GM19351 (cell line): ENCODE data around the gene PSMC6.

ENCODE experiments used
- ATAC-seq: cut with Tn5 transposase; IDR thresholded peaks from one replicate; pipeline ENCODE4 v1.9.1; 2021; ENCODE audit warnings: mild to moderate bottlenecking, moderate library complexity; ENCODE audit not compliant: unreplicated experiment

The PSMC6 gene

GRCh38 chr14:52706724-52707706, at the start of gene PSMC6:
Gene PSMC6 (plus strand): TSS chr14:52707200. CDS start chr14:52707220, 20 bp downstream.
- peak; percentile 97 for ATAC-seq

DNA sequence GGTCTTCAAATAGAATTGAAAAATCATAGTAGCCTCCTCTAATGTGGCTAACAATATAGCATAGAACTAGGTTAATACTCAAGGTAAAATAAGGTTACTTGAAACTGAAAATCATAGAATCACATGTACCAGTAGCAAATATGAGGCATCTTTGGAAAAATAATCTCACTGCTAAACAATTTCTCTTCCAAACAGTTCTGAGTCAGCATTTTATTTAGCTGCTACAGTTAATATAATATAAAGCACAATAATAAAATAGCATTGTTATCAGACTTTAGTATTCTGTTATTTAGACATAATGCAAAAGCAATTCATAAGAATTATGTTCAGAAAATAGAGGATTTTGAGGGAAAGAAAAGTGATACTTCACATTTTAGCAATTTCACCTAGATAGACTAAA, 46.7 kb upstream of the PSMC6 start:
- ATAC-seq: no peak

DNA sequence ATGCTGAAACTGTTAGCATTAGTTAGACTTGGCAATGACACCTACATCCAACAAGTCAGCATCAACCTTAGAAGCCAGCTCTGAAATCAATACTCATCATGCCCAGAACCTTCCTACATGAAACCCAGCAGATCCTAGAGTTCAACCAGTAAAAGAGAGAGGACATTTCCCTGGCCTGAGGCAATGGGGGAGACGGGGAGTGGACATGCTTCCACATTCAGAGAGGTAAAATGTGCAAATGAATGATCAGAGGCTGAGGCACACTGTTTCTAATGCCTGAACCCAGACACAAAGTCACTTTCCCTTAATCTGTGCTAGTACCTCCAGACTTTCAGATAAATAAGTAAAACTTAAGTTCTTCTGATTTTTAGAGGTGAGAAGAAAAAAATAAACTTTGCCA, 46.2 kb upstream of the PSMC6 start:
- ATAC-seq: no peak

GRCh38 chr14:52661314-52661713, 45.7 kb upstream of the PSMC6 start:
- ATAC-seq: no peak

DNA sequence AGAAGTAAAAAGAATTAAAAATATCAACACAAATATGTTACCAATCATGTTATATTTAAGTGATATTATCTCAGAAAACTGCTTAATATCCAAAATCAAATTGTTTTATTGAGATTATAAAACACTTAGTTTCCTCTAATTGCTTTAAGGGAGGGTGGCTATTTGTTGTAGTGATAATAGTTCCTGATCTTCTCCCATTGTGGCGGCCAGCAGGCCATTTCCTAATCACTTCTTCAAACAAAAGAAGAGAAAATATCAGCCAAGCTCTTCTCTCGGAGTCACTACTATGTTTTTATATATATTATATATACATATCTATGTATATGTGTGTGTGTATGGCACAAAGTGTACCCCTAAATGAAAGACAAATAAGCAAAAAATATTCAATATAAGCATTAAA, 43.1 kb upstream of the PSMC6 start:
- no peak for ATAC-seq

DNA sequence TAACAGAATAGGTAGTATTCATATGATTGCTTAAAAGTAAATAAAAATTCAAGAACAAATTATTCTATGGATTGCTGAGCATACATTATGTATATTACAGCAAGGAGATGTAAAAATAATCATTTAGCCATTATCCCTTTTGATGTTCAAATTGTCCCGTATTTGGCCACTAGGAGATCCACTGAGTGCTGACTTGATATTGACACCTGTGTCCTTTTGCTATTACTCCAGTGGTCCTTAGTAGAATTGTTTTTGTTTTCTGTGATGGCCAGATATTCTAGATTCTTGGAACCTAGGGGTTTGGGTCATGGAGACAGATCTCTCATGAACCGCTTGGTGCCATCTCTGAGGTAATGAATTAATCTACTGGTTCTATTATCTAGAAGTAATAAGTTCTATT, 28.4 kb upstream of the PSMC6 start:
- ATAC-seq: no peak

- ATAC-seq: no peak
Measured at GRCh38 chr14:52683985-52684520, 22.9 kb upstream of the PSMC6 start.

DNA sequence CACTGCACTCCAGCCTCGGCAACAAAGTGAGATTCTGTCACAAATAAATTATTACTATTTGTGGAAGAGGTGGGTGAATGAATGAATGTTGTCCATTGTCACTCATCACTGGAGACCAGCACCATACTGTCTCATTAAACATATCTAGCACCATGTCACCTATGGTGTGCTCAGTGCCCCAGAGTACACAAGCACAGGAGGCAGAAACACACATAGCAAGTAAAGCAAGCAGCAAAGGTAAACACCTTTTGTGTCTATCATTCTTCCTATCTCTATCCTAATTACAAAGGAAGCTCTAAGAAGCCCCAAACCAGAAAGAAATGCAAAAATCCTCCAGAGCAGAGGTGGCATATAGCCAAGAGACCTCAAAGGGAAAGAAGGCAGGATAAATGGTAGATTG, 20.8 kb upstream of the PSMC6 start:
- no peak for ATAC-seq

DNA sequence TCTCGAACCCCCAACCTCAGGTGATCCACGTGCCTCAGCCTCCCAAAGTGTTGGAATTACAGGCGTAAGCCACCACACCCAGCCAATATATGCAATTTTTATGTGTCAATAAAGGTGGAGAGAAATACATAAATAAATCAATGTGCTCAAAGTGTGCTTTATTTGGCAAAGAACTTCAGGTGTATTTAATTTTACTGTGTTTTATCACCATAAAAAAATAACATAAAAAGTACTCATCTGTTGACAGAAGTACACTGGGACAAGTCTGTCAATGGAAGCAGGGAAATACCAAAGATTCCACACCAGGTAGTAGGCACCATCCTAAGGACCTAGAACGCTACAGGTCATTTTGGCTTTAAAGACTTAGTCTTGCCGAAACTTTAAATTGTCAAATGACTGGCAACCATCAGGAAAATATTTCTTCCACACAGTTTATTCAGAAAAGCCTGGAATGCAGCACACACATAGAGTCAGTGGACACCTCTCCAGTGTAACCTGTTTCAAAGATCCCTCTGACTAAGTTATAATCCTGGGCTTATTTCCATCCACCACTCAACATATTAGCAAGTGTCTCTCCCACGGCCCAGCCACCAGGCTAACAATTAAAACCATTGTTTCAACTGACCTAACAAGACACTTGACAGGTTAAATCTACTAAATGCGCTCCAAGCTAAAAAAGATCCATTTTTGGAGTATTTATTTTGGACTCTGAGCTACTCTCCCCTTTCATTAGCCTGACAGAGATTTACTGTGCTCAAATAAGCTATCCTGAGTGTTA, 15.8 kb upstream of the PSMC6 start:
- ATAC-seq: no peak

- no peak for ATAC-seq
Measured at GRCh38 chr14:52692248-52692962, 14.6 kb upstream of the PSMC6 start.

- no peak for ATAC-seq
Measured at GRCh38 chr14:52693036-52693435, 14.0 kb upstream of the PSMC6 start.

GRCh38 chr14:52693532-52693931, 13.5 kb upstream of the PSMC6 start:
- no peak for ATAC-seq

GRCh38 chr14:52694761-52695480, 12.1 kb upstream of the PSMC6 start:
- ATAC-seq: peak; percentile 54

DNA sequence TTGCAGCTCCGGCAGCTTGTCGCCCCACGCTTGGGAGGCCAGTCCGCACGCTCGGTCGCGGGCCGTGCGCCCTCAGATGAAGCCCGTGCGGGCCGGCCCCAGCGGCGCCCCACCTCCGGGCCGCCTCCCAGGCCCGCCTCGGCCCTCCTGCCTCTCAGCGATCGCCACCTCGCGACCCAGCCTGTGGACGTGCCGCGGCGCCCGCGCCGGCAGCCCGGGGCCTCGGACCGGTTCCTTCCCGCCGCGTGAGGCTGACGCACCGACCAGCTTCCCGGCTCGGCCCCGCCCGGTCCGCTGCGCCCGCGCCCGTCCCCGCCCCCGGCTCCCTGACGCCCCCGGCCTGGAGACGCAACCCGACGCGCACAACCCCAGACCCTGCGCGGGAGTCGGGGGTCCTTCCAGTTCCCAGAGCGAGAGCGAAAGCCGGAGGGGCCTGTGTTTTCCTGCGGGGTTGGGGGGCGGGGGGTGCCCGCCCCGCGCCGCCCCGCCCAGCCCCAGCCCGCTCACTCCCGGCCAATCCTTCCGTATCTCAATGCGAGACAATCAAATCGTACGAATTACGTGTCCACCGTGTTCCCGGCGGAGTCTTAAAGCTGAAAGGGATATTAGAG, 11.4 kb upstream of the PSMC6 start, which contains the start of gene ERO1A:
ERO1A (minus strand) TSS at position 78 of the 611 bp plus-strand sequence; CDS start at position 1, 77 bp downstream.
- peak; percentile 65 for ATAC-seq

DNA sequence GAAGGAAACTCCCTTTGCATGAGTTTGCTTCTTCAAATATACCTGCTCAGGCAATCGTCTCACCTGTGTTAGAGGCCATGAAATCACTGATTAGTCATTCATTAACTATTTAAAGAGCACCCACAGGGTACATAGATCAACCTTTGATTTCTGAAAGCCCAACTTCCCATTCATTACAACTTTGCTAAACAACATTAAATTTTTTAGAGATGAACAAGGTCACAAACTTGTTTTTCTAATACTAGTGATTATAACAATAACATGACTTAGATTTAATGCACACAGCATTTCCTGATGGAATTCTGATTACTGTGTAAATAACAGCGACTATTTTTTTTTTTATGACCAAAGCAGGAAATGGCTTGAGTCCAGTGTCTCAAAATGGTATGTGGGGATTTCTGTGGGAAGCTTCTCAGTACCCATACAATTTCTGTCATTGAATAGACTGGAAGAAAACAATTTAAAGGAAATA, 6.3 kb upstream of the PSMC6 start:
- no peak for ATAC-seq

DNA sequence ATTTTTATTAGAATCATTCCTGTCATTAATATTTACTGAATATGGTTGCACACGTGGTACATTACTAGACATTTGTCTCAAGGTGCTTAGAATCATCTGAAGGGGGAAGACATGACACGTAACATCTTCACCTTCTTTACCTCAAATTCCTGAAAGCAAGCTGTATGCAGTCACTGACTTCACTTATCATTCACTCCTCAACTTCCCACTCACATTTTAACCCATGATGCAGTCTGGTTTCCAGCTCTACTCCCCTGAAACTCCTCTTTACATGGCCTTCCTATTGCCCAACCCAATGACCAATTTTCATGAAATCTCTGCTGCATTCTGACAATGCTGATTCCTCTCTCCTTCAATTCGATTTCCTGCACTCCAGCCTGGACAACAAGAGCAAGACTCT, 5.8 kb upstream of the PSMC6 start:
- ATAC-seq: no peak

DNA sequence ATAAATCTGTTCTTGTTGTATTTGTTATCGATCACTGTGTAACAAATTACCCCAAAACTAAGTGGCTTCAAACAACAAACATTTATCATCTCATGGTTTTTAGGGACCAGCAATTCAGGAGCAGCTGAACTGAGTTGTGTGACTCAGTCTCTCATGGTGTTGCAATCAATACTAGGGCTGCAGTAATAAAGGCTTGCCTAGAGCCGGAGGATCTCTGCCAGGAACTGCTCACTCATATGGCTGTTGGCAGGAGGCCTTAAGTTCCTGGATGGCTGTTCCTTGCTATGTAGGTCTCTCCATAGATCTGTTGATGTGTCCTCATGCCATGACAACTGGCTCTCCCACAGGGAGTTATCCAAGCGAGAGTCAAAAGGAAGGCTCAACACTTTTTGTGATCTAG, 3.8 kb upstream of the PSMC6 start:
- no peak for ATAC-seq

- ATAC-seq: no peak
Measured at GRCh38 chr14:52703664-52704063, 3.3 kb upstream of the PSMC6 start.

DNA sequence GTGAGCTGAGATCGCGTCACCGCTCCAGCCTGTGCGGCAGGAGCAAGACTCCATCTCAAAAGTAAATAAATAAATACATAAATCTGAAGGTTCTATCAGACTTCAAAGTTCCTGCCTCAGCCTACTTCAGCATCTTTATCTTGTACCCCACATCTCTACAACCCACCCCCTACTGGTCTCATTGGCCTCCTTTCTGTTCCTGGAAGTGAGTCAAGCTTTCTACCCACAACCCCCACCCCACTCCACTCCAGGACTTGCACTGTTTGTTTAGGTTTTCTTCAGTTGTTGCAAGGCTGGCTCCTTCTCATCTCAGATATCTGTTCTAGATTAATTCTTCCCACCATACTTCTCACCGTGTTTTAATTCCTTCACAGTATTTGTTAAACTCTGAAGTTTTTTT, 714 bp upstream of the PSMC6 start:
- no peak for ATAC-seq

DNA sequence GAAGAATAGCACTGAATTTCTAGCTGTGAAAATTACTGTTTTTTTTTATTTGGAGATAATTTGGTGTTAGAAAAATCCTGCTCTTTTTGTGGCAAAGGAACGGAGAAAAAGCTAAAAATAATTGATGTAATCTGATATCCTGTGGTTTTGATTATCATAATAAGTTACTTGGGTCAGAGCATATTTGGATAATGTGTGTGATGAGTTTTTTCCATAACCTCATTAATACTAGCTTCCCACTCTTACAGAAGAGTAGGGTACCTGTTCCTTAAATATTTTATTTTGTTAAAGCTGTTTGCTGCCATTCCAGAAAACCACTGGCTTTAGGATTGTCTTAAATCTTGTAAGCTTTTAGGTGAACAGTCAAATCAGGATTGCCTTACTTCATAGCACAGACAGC, 4.7 kb downstream of the PSMC6 start:
- ATAC-seq: no peak
